K562 (cell line): Measurements from ENCODE around the gene ZBTB46. TPM values are rescaled to one million over a fixed set of nuclear protein-coding genes. Genes with fewer than 3 reads are reported as not detected.

Source experiments
- BHLHE40 ChIP-seq: IDR thresholded peaks from 2 replicates; pipeline ENCODE4 v1.6.1; 2011; ENCODE audit warnings: low read length, improper control_type of control experiment
- CAMTA2 ChIP-seq: fragments of 250-450 bp; sonication (Bioruptor Pico); conservative IDR thresholded peaks from 2 replicates; pipeline ENCODE4 v1.5.1; 2022
- CBFA2T2 ChIP-seq: fragments of 450-650 bp; conservative IDR thresholded peaks from 2 replicates; pipeline ENCODE4 v1.6.1; 2017; ENCODE audit warnings: mild to moderate bottlenecking
- DPF2 ChIP-seq: fragments of 450-650 bp; IDR thresholded peaks from 2 replicates; pipeline ENCODE4 v1.6.1; 2016
- FOSL1 ChIP-seq: fragments of 200-800 bp; sonication (Bioruptor generic); conservative IDR thresholded peaks from 2 replicates; pipeline ENCODE4 v1.6.1; 2016; ENCODE audit warnings: missing genetic modification characterization, missing compliant biosample characterization
- GATAD2A ChIP-seq: fragments of 450-650 bp; IDR thresholded peaks from 2 replicates; pipeline ENCODE4 v1.6.1; 2017
- HNRNPK ChIP-seq: fragments of 200-400 bp; formaldehyde crosslinking; IDR thresholded peaks from one replicate; pipeline ENCODE4 v1.6.1; 2018; ENCODE audit warnings: mild to moderate bottlenecking, low read depth, low read length; ENCODE audit not compliant: poor library complexity, severe bottlenecking
- PATZ1 ChIP-seq: fragments of 250-450 bp; sonication (Bioruptor Pico); IDR thresholded peaks from 2 replicates; pipeline ENCODE4 v1.5.0; 2020; ENCODE audit warnings: mild to moderate bottlenecking, borderline replicate concordance
- POU5F1 ChIP-seq: fragments of 150-350 bp; IDR thresholded peaks from 2 replicates; pipeline ENCODE4 v1.6.1; 2014; ENCODE audit warnings: borderline replicate concordance, low read length, low read depth, mild to moderate bottlenecking; ENCODE audit not compliant: partially characterized antibody
- RHOXF2B ChIP-seq: fragments of 250-450 bp; sonication (Bioruptor Pico); conservative IDR thresholded peaks from 2 replicates; pipeline ENCODE4 v1.5.1; 2021
- SMAD3 ChIP-seq: fragments of 450-650 bp; formaldehyde crosslinking; conservative IDR thresholded peaks from 2 replicates; pipeline ENCODE4 v1.4.0; 2020; ENCODE audit warnings: mild to moderate bottlenecking
- SP2 ChIP-seq: IDR thresholded peaks from 2 replicates; pipeline ENCODE4 v1.6.1; 2011; ENCODE audit warnings: mild to moderate bottlenecking, low read depth, low read length, moderate library complexity; ENCODE audit not compliant: poor library complexity, severe bottlenecking; ENCODE audit errors: extremely low read depth
- THRA ChIP-seq: fragments of 450-650 bp; IDR thresholded peaks from 2 replicates; pipeline ENCODE4 v1.6.1; 2017; ENCODE audit warnings: mild to moderate bottlenecking, moderate library complexity
- ZFP30 ChIP-seq: fragments of 250-450 bp; sonication (Bioruptor Pico); IDR thresholded peaks from 2 replicates; pipeline ENCODE4 v1.8.0; 2022; ENCODE audit warnings: moderate library complexity, mild to moderate bottlenecking, inconsistent platforms, borderline replicate concordance
- ZNF184 ChIP-seq: sonication (generic); formaldehyde crosslinking; IDR thresholded peaks from 2 replicates; pipeline ENCODE4 v1.5.0; 2020; ENCODE audit warnings: missing genetic modification reagents
- ZNF263 ChIP-seq: sonication (generic); formaldehyde crosslinking; IDR thresholded peaks from 2 replicates; pipeline ENCODE4 v1.8.0; 2022; ENCODE audit warnings: mild to moderate bottlenecking, missing genetic modification reagents, borderline replicate concordance
- ZNF511 ChIP-seq: sonication (generic); formaldehyde crosslinking; IDR thresholded peaks from 2 replicates; pipeline ENCODE4 v1.8.0; 2022; ENCODE audit warnings: mild to moderate bottlenecking, missing genetic modification reagents
- polyA plus RNA-seq, 8 experiments: library from polyadenylated mRNA; depleted of rRNA in 4 of 8; stranded (reverse) in 5 of 8; unstranded in 3 of 8; fragments of >200 nt; fragmentation: Nextera tagmentation in 2 of 8; fragmentation: Illumina TruSeq in 1 of 8; extraction: Ambion mirVana in 2 of 8; extraction: Trizol in 1 of 8; gene quantifications; 2 replicates each; pipeline versions ENCODE4 v1.2.1 to v1.2.3, GENCODE V29; 2011 to 2014; ENCODE audit warnings: inconsistent platforms in 1 of 8, missing spikeins in 1 of 8
- total RNA-seq, 7 experiments: library from RNA; depleted of rRNA in 6 of 7; stranded (reverse); fragments of >200 nt in 6 of 7; fragmentation: Illumina TruSeq in 2 of 7; extraction: Trizol in 2 of 7; gene quantifications; 2 replicates each; pipeline versions ENCODE4 v1.2.1 to v1.2.3, GENCODE V29; 2011 to 2021; ENCODE audit warnings: low replicate concordance in 1 of 7
- TF ChIP-seq, protein P1 (sequence below), 2 experiments: fragments of 450-650 bp; IDR thresholded peaks; 2 replicates each; pipeline ENCODE4 v1.6.1; 2016; ENCODE audit warnings: mild to moderate bottlenecking in 2 of 2, borderline replicate concordance in 1 of 2, low read depth in 1 of 2, moderate library complexity in 1 of 2

Gene ZBTB46
- total and polyA plus RNA-seq, 9 of the 15 experiments (the other 6 are each of a cell fraction or from before 2014, with no cell fraction given) = 0.29 to 4.1 (median 1.1) TPM

GRCh38 chr20:63864545-63864977 is 33.5 kb upstream of the ZBTB46 start (continued):
- no peak for TF ChIP-seq CAMTA2
- no peak for TF ChIP-seq SP2
- no peak for TF ChIP-seq ZNF263 (CRISPR knock-in tag)
- TF ChIP-seq ZNF184 = no peak
- TF ChIP-seq CBFA2T2 = no peak
- TF ChIP-seq GATAD2A = no peak
- TF ChIP-seq RHOXF2B (CRISPR knock-in tag) = no peak
- no peak for TF ChIP-seq FOSL1 (tag)
- TF ChIP-seq POU5F1 = no peak
- no peak for TF ChIP-seq PATZ1
- no peak for TF ChIP-seq SMAD3 (CRISPR knock-in tag)
- TF ChIP-seq DPF2 = peak; percentile 59
- no peak for TF ChIP-seq BHLHE40
- no peak for TF ChIP-seq HNRNPK
- no peak for TF ChIP-seq ZFP30 (CRISPR knock-in tag)
- TF ChIP-seq, protein P1, sequence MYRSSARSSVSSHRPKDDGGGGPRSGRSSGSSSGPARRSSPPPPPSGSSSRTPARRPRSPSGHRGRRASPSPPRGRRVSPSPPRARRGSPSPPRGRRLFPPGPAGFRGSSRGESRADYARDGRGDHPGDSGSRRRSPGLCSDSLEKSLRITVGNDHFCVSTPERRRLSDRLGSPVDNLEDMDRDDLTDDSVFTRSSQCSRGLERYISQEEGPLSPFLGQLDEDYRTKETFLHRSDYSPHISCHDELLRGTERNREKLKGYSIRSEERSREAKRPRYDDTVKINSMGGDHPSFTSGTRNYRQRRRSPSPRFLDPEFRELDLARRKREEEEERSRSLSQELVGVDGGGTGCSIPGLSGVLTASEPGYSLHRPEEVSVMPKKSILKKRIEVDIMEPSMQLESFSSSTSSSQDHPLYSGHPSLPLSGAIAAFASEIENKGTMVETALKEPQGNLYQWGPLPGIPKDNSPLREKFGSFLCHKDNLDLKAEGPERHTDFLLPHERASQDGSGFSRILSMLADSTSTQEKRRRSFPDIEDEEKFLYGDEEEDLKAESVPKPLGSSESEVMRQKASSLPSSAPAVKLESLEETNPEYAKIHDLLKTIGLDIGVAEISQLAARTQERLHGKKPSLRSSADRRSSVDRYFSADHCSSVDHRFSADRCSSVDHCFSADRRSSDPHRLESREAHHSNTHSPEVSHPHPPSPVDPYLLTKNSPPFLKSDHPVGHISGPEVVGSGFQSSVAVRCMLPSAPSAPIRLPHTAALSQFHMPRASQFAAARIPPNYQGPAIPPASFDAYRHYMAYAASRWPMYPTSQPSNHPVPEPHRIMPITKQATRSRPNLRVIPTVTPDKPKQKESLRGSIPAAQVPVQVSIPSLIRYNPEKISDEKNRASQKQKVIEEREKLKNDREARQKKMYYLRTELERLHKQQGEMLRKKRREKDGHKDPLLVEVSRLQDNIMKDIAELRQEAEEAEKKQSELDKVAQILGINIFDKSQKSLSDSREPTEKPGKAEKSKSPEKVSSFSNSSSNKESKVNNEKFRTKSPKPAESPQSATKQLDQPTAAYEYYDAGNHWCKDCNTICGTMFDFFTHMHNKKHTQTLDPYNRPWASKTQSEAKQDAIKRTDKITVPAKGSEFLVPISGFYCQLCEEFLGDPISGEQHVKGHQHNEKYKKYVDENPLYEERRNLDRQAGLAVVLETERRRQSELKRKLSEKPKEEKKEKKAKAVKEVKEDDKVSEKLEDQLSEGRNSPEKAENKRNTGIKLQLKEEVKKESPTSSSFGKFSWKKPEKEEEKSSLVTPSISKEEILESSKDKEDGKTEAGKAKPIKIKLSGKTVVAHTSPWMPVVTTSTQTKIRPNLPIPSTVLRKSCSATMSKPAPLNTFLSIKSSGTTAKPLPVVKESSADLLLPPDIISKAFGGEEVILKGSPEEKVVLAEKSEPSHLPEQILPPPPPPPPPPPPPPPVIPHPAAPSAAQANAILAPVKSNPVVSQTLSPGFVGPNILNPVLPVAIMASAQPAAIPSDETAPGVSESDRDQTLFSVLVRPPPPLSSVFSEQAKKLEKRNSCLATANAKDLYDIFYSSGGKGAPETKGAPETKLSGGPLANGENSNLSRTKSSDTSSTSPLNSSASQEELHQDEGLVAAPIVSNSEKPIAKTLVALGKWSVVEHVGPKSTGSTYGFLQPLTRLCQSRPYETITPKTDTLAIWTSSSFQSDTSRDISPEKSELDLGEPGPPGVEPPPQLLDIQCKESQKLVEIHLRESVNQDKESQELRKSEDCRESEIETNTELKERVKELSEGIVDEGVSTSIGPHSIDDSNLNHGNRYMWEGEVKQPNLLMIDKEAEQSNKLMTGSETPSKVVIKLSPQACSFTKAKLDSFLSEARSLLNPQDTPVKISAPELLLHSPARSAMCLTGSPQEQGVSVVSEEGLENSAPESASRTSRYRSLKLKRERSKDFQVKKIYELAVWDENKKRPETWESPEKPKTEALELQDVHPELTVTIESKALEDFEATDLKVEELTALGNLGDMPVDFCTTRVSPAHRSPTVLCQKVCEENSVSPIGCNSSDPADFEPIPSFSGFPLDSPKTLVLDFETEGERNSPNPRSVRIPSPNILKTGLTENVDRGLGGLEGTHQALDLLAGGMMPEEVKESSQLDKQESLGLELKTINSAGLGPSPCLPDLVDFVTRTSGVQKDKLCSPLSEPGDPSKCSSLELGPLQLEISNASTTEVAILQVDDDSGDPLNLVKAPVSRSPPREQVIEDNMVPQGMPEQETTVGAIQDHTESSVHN (IDR thresholded peaks at IDR 0.05; ENCODE audit: borderline replicate concordance in 1 of 2, low read depth in 1 of 2) = no peak
- TF ChIP-seq THRA = no peak
- no peak for TF ChIP-seq ZNF511 (CRISPR knock-in tag)
